Right forelimb (tissue), 1 donor: ENCODE measurements around the gene SLC1A3.

ENCODE experiments used
- DNase-seq: peaks from one replicate; pipeline ENCODE4 v3.0.0-alpha.2; 2018

SLC1A3 gene

DNA sequence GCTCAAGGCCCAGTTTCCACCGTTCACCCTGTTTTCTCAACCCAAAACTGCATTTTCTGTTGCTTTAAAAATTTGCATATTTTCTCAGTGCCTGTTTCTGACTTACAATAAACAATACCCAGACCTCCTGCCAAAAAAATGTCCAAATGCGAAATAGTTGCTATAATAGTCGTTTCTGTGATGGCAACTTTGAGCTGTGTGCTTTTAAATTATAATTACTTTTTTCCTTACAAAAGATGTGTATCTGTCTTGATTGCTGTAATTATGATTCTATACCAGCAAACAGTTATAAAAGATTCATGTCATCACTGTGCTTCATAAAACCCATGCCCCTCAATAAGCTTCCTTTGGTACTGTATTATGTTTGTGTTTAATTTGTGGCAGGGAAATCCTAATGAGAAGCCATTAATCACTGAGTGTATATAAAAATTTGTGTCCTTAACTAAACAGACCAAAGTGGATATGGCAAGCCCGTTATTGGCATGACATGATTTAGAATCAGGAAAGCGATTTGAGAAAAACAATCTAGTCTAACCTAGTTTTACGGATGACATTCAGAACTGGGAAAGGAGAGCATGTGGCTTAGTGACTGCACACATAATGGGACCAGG, 5.4 kb upstream of the SLC1A3 start:
- DNase-seq = no peak

- no peak for DNase-seq
These were observed 3.6 kb upstream of the SLC1A3 start for GRCh38 chr5:36602704-36603321.

- DNase-seq = no peak
These were observed 1.2 kb upstream of the SLC1A3 start for GRCh38 chr5:36605241-36605640.

DNA sequence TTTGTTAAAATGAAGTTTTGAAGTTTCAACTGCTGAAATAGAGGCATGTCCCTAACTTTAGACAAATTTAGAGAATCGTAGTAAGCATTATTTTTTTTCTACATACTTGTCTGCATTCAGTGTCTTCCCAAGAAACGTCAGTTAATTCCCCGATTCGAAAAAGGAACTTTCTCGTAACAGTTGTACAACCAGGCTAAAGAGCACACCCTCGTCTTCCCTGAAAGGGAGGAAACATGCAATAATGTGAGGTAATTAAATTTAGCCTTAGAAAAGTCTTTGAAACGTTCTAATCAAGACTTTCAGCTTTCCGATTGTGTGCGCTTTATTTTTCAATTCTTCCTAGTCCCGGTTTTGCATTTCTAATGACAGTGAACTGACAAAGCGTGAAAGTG, 374 bp upstream of the SLC1A3 start:
- DNase-seq = no peak

DNA sequence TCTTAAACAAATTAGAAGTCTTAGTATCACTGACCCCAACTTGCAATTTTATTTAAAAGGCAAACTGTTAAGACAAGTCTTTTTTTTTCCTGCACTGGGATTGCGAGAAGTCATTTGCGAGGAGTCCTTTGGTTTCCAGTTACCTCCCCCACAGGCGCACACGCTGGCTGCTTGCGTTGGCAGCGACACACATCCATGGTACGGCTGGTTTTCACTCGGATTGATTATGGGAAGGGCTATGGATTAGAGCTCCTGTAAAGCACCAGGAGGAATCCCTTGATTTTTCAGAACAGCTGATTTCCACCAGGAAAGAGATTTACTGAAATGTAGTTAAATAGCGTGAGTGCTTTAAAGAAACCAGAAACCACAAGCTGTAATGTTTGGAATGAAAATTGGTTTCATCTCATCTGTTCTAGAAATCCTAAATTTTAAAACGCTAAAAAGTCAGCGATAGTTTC, 737 bp downstream of the SLC1A3 start:
- peak; percentile 66 for DNase-seq

- no peak for DNase-seq
These were observed 1.7 kb downstream of the SLC1A3 start for GRCh38 chr5:36607838-36608783.

DNA sequence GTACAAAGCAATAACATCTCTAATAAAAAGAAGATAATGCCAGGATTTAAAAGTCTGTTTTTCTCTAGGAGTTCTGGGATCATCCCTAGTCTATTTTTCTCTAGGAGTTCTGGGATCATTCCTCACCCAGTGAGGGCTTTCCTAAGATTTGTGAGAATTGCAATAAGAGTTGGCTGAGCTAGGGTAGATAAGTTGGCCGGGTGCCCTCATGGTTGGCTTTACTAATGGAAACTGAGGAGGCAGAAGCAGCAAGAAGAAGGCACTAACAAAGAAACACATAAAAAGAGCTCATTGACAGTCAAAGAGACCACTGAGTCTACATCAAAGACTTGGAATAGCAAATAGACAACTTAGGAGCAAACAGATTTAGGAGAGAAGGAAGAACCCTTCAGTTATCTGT, 4.2 kb downstream of the SLC1A3 start:
- no peak for DNase-seq

GRCh38 chr5:36611520-36612274, 5.3 kb downstream of the SLC1A3 start:
- DNase-seq = no peak

GRCh38 chr5:36613241-36613640, 6.8 kb downstream of the SLC1A3 start:
- no peak for DNase-seq

GRCh38 chr5:36613771-36614656, 7.6 kb downstream of the SLC1A3 start:
- DNase-seq = no peak

- no peak for DNase-seq
These were observed 8.4 kb downstream of the SLC1A3 start for GRCh38 chr5:36614657-36615308.

DNA sequence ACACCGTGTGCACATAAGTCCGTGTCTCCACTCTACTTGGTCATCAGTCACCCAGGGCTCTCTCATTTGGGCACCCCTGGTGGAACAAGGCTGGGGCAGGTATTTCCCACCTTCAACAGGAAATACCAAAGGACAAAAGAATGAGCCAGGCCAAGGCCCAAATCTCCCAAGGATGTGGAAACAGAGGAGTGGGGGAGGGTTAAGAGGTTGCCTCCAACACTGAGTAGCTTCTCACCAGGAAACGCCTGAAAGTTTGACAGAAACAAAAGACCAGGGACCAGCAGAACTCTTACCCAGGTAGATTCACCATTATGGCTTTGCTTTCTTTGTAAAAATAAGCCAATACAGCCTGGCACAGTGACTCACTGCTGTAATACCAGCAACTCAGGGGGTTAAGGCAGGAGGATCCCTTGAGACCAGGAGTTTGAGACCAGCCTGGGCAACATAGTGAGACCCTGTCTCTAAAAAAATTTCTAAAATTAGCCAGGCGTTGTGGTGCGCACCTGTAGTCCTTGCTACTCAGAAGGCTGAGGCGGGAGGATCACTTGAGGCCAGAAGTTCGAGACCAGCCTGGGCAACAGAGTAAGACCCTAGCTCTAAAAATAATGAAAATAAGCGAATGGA, 12.7 kb downstream of the SLC1A3 start:
- no peak for DNase-seq

DNA sequence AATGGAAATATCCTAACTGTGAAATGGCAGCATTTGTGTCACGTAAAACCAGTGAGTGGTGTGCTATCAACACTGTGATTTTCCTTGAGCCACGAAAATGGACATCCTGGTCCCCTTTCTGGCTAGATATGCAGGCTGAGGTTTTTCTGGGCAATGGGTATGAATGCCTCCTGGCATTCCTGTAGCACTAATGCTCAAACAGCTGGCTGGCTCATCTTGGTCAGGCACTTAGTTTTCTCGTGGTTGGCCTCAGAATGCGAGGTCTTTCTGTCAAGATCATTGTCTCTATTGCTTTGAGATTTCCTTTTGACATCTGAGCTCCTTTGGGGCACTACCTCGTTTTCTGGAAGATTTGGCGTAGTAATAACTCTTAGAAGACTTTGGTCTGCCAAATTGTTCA, 15.6 kb downstream of the SLC1A3 start:
- no peak for DNase-seq

DNA sequence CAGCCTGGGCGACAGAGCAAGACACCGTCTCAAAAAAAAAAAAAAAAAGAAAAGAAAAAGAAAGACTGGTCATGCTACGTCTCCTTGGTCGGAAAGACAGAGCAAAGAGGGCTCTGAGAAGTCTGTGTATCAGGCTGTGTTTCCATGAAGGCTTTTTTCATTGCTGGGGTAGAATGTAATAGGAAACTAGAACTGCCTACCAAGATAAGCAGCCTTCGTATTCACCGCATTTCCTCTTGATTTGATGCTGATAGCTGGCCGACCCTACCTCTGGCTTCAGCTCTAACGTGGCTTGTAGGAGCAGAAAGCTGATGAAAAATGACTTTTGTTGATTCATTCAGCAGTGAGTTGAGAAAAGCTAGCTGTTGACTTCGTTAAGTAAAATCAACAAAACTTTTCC, 17.4 kb downstream of the SLC1A3 start:
- no peak for DNase-seq

GRCh38 chr5:36624277-36624676, 17.9 kb downstream of the SLC1A3 start:
- no peak for DNase-seq

GRCh38 chr5:36628695-36629094, 22.3 kb downstream of the SLC1A3 start:
- DNase-seq = no peak

GRCh38 chr5:36629729-36630128, 23.3 kb downstream of the SLC1A3 start:
- DNase-seq = no peak

- no peak for DNase-seq
These were observed 24.1 kb downstream of the SLC1A3 start for GRCh38 chr5:36630201-36631145.

DNA sequence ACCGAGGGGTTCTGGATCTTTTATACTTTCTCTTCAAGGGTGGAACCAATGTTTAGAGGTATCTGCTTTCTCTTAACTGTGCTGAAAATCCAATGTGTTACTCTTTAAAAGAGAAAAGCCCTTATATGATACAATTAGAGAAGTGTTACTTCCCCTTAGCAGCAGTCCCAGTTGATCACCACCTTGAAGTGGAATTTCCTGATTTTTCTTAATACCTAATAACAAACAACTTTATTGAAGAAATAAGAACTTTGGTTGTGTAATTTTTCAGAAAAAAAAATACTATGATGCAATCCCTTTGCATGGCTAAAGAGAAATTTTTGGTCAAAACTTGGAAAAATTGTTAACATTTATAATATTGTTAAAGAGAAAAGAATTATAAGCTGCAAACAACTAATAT, 24.7 kb downstream of the SLC1A3 start:
- DNase-seq = no peak
